ENCODE results near the gene ENDOU. TPM values are rescaled to one million over a fixed set of nuclear protein-coding genes. Genes with fewer than 3 reads are reported as not detected.

Gene ENDOU
- total RNA-seq, 1 experiment from 2014 or later = not detected

DNA sequence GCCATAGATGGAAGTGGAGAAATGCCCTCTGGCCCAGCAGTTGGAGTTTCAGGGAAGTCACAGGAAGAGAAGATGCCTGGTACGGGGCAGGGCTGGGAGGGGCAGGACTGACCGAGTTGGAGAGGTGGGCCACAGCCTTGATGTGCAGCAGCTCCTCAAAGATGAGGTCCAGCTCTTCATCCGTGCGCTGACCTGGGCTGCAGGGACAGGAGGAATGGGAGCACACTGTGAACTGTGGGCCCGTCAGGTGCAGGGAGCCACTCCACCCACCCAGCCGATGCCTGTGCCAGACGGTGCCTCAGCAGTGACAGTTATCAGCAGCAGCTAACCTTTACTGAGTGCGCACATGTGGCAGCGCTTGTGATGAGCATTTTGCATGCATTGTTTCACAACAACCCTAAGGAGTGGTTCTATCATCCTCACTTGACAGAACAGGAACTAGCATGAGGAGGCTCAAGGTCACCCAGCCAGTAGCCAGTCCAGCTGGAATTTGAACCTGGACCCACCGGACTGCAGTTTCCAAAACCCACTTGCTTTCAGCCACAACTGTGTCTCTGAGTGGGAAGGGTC, 25.0 kb upstream of the ENDOU start:
- CTCF ChIA-PET = no interaction called here
- no TSS peak for BruUV-seq (replicated peaks)

DNA sequence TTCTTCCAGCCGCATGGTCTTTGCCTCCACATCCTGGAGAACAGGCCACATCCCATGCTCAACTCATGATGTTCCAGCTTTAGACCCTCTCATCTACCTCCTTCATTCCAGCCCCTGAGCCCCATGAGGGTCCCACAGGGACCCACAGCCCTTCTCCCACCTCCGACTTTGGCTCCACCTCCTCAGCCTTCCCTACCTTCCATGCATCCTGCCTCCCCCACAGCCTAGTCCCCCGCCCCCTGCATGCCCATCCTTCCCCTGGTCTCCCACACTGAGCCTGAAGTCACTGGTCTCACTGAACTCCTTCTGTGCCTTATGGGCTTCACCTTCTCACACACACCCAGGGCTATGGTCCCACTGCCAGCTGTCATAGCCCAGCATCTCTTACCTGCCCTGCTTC, 23.6 kb upstream of the ENDOU start:
- Histone ChIP-seq H3K4me1 (ENCODE audit: insufficient read depth, low read length) (peaks cover 24% of the 10 kb centered on the region), H3F3A (ENCODE audit: low read length, unreplicated experiment) (peaks cover 4% of the 10 kb centered on the region), H3K36me3 (ENCODE audit: low read depth, low read length) (no peaks in the 10 kb centered on the region), H4K20me1 (ENCODE audit: low read length) (no peaks in the 10 kb centered on the region), H3K27me3 (ENCODE audit: low read length) (no peaks in the 10 kb centered on the region), H3K9me2 (replicated peaks; ENCODE audit: low read length) (no peaks in the 10 kb centered on the region), H3K9me3 (ENCODE audit: low read length) (no peaks in the 10 kb centered on the region), H3K27ac (ENCODE audit: low read length) (no peak overlapping the region), H3K79me2 (ENCODE audit: low read length) (no peaks in the 10 kb centered on the region), H2AFZ (ENCODE audit: low read length) (no peak overlapping the region), H3K9ac (ENCODE audit: low read length) (no peak overlapping the region), H3K4me2 (ENCODE audit: low read length) (no peak overlapping the region), H3K4me3 (ENCODE audit: low read length) (no peak overlapping the region)
- intact Hi-C loops (cut with micrococcal nuclease) = no loop called here
- no TSS peak for BruUV-seq (replicated peaks)
- ATAC-seq (no peak), DNase-seq (no peak)
- POLR2A ChIA-PET (ENCODE audit: unreplicated experiment) = no interaction called here
- TF ChIP-seq EZH2 (IDR thresholded peaks at IDR 0.05; ENCODE audit: low read length, unreplicated experiment) = no peak
- TF ChIP-seq EZH2phosphoT487 (IDR thresholded peaks at IDR 0.05; ENCODE audit: borderline replicate concordance, low read length) = no peak
- TF ChIP-seq, protein P1, sequence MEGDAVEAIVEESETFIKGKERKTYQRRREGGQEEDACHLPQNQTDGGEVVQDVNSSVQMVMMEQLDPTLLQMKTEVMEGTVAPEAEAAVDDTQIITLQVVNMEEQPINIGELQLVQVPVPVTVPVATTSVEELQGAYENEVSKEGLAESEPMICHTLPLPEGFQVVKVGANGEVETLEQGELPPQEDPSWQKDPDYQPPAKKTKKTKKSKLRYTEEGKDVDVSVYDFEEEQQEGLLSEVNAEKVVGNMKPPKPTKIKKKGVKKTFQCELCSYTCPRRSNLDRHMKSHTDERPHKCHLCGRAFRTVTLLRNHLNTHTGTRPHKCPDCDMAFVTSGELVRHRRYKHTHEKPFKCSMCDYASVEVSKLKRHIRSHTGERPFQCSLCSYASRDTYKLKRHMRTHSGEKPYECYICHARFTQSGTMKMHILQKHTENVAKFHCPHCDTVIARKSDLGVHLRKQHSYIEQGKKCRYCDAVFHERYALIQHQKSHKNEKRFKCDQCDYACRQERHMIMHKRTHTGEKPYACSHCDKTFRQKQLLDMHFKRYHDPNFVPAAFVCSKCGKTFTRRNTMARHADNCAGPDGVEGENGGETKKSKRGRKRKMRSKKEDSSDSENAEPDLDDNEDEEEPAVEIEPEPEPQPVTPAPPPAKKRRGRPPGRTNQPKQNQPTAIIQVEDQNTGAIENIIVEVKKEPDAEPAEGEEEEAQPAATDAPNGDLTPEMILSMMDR (conservative IDR thresholded peaks at IDR 0.05; ENCODE audit: low read depth, low read length) = no peak
- CTCF ChIA-PET = no interaction called here

More for the DNA sequence above, 25.0 kb upstream of the ENDOU start:
- H3K27me3 ChIP-seq (ENCODE audit: low read length) = no peaks in the 10 kb centered on the region
- no peaks in the 10 kb centered on the region for H3K9me3 ChIP-seq (ENCODE audit: low read length)
- H4K20me1 ChIP-seq (ENCODE audit: low read length) = no peaks in the 10 kb centered on the region
- intact Hi-C loops (cut with micrococcal nuclease) = no loop called here
- no peak overlapping the region for H3K4me2 ChIP-seq (ENCODE audit: low read length)
- DNase-seq (no peak), ATAC-seq (no peak)
- peaks cover 39% of the 10 kb centered on the region for H3K4me1 ChIP-seq (ENCODE audit: insufficient read depth, low read length)
- no peak for TF ChIP-seq EZH2phosphoT487 (IDR thresholded peaks at IDR 0.05; ENCODE audit: borderline replicate concordance, low read length)
- TF ChIP-seq EZH2 (IDR thresholded peaks at IDR 0.05; ENCODE audit: low read length, unreplicated experiment) = no peak
- TF ChIP-seq, protein P1 (conservative IDR thresholded peaks at IDR 0.05; ENCODE audit: low read depth, low read length) = no peak
- POLR2A ChIA-PET (ENCODE audit: unreplicated experiment) = no interaction called here
- no peak overlapping the region for H3K27ac ChIP-seq (ENCODE audit: low read length)
- H3K79me2 ChIP-seq (ENCODE audit: low read length) = no peaks in the 10 kb centered on the region
- peaks cover 4% of the 10 kb centered on the region for H3F3A ChIP-seq (ENCODE audit: low read length, unreplicated experiment)
- no peaks in the 10 kb centered on the region for H3K9me2 ChIP-seq (replicated peaks; ENCODE audit: low read length)
- H2AFZ ChIP-seq (ENCODE audit: low read length) = no peak overlapping the region
- no peak overlapping the region for H3K4me3 ChIP-seq (ENCODE audit: low read length)
- no peak overlapping the region for H3K9ac ChIP-seq (ENCODE audit: low read length)
- H3K36me3 ChIP-seq (ENCODE audit: low read depth, low read length) = no peaks in the 10 kb centered on the region

DNA sequence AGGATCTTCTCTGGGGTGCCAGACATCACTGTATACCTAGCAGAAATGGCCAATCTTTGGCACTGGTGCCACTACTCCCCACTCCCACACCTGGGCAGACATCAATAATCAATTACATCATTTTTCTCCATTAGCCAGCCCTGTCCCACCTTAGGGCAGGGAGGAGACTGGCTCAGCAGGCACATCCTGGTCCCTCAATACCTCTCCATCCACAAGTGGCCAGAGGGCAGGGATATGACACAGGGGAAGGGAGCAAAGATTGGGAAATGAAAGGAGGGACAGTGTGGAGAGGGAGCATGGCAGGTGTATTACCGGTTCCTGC, 23.2 kb upstream of the ENDOU start:
- Histone ChIP-seq H3K36me3 (ENCODE audit: low read depth, low read length) (no peaks in the 10 kb centered on the region), H4K20me1 (ENCODE audit: low read length) (no peaks in the 10 kb centered on the region), H3K9me2 (replicated peaks; ENCODE audit: low read length) (no peaks in the 10 kb centered on the region), H2AFZ (ENCODE audit: low read length) (no peak overlapping the region), H3K9me3 (ENCODE audit: low read length) (no peaks in the 10 kb centered on the region), H3K4me1 (ENCODE audit: insufficient read depth, low read length) (peaks cover 20% of the 10 kb centered on the region), H3K4me2 (ENCODE audit: low read length) (no peak overlapping the region), H3K9ac (ENCODE audit: low read length) (no peak overlapping the region), H3K27me3 (ENCODE audit: low read length) (no peaks in the 10 kb centered on the region), H3K27ac (ENCODE audit: low read length) (no peak overlapping the region), H3K79me2 (ENCODE audit: low read length) (no peaks in the 10 kb centered on the region), H3K4me3 (ENCODE audit: low read length) (no peak overlapping the region), H3F3A (ENCODE audit: low read length, unreplicated experiment) (peaks cover 4% of the 10 kb centered on the region)
- intact Hi-C loops (cut with micrococcal nuclease) = no loop called here
- ChIA-PET POLR2A (ENCODE audit: unreplicated experiment) (no interaction called here), CTCF (no interaction called here)
- no peak for ATAC-seq
- DNase-seq = no peak
- TF ChIP-seq, protein P1 (conservative IDR thresholded peaks at IDR 0.05; ENCODE audit: low read depth, low read length) = no peak
- TF ChIP-seq EZH2phosphoT487 (IDR thresholded peaks at IDR 0.05; ENCODE audit: borderline replicate concordance, low read length) (no peak), EZH2 (IDR thresholded peaks at IDR 0.05; ENCODE audit: low read length, unreplicated experiment) (no peak)
- no TSS peak for BruUV-seq (replicated peaks)

All from PC-3 (cell line).